ENCODE measurements around the gene CASP2.

The CASP2 gene

GRCh38 chr7:143299840-143300239, 11.7 kb downstream of the CASP2 start:
- H3K27me3 ChIP-seq (ENCODE audit: insufficient read depth, poor library complexity, severe bottlenecking) = no peaks in the 10 kb centered on the region
- H3K4me3 ChIP-seq (replicated peaks; ENCODE audit: insufficient read depth, low read length) = no peak overlapping the region
- DNase-seq (ENCODE audit: low read depth in 1 of 2, low spot score in 1 of 2) = peak in 1 of 2 experiments; percentile 74
- TF ChIP-seq CTCF (IDR thresholded peaks at IDR 0.05; ENCODE audit: insufficient read depth, low read length) = peak; percentile 52
- no peak for TF ChIP-seq SPI1 (IDR thresholded peaks at IDR 0.05; ENCODE audit: borderline replicate concordance, low read depth)
- TF ChIP-seq REST (IDR thresholded peaks at IDR 0.05; ENCODE audit: insufficient replicate concordance, low read depth) = no peak
- no peak; the same call in 1 of the 2 replicates for TF ChIP-seq POLR2AphosphoS5 (IDR thresholded peaks at IDR 0.05; ENCODE audit: low read depth)
- H3K27ac ChIP-seq (replicated peaks) = peak overlapping the region; percentile 92

- peak in 1 of 2 experiments; percentile 84 for DNase-seq (ENCODE audit: low read depth in 1 of 2, low spot score in 1 of 2)
- H3K27me3 ChIP-seq (ENCODE audit: insufficient read depth, poor library complexity, severe bottlenecking) = no peaks in the 10 kb centered on the region
- H3K27ac ChIP-seq (replicated peaks) = peak overlapping the region; percentile 92
- TF ChIP-seq SPI1 (IDR thresholded peaks at IDR 0.05; ENCODE audit: borderline replicate concordance, low read depth) = peak; percentile 43; the same call in 1 of the 2 replicates
- TF ChIP-seq POLR2AphosphoS5 (IDR thresholded peaks at IDR 0.05; ENCODE audit: low read depth) = peak; percentile 86
- TF ChIP-seq GABPA (IDR thresholded peaks at IDR 0.05; ENCODE audit: low read depth) = no peak
- TF ChIP-seq CTCF (IDR thresholded peaks at IDR 0.05; ENCODE audit: insufficient read depth, low read length) = no peak
- TF ChIP-seq REST (IDR thresholded peaks at IDR 0.05; ENCODE audit: insufficient replicate concordance, low read depth) = no peak
- H3K4me3 ChIP-seq (replicated peaks; ENCODE audit: insufficient read depth, low read length) = no peak overlapping the region
Measured at GRCh38 chr7:143300959-143301935, 13.1 kb downstream of the CASP2 start.

- TF ChIP-seq POLR2AphosphoS5 (IDR thresholded peaks at IDR 0.05; ENCODE audit: low read depth) (no peak), SPI1 (IDR thresholded peaks at IDR 0.05; ENCODE audit: borderline replicate concordance, low read depth) (no peak), CTCF (IDR thresholded peaks at IDR 0.05; ENCODE audit: insufficient read depth, low read length) (no peak), REST (IDR thresholded peaks at IDR 0.05; ENCODE audit: insufficient replicate concordance, low read depth) (no peak), GABPA (IDR thresholded peaks at IDR 0.05; ENCODE audit: low read depth) (no peak)
- H3K4me3 ChIP-seq (replicated peaks; ENCODE audit: insufficient read depth, low read length) = no peak overlapping the region
- no peak for DNase-seq (ENCODE audit: low read depth in 1 of 2, low spot score in 1 of 2)
- H3K27ac ChIP-seq (replicated peaks) = peak overlapping the region; percentile 6; the same call in 1 of the 2 replicates
- H3K27me3 ChIP-seq (ENCODE audit: insufficient read depth, poor library complexity, severe bottlenecking) = no peaks in the 10 kb centered on the region
Measured at GRCh38 chr7:143303733-143304132, 15.6 kb downstream of the CASP2 start.

Data from HL-60 (cell line).